ENCODE data around the gene USP53.
"Not testable (repeated sequence)": the region's sequence is repeated elsewhere in the genome, so short reads cannot be mapped to it uniquely, and the experiment has no call there.

Gene USP53

GRCh38 chr4:119212234-119212963 is at the start of gene USP53:
Gene USP53, plus strand, starts transcription at chr4:119212713. Its CDS starts 27,047 bp downstream, at chr4:119239760.
- DNase-seq, result peak; percentile 96

- no peak for DNase-seq
Observed at GRCh38 chr4:119165767-119166166, 46.7 kb upstream of the USP53 start.

- no peak for DNase-seq
Observed at GRCh38 chr4:119170195-119170594, 42.3 kb upstream of the USP53 start.

DNA sequence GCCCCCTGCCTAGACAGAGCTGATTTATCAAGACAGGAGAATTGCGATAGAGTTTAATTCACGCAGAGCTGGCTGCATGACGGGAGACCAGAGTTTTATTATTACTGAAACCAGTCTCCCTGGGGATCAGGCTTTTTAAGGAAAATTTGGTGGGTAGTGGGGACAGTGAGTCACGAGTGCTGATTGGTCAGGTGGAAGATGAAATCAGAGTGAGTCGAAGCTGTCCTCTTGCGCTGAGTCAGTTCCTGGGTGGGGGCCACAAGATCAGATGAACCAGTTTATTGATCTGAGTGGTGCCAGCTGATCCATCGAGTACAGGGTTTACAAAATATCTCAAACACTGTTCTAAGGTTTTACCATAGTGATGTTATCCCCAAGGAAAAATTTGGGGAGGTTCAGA is 40.3 kb upstream of the USP53 start:
- no peak for DNase-seq

DNA sequence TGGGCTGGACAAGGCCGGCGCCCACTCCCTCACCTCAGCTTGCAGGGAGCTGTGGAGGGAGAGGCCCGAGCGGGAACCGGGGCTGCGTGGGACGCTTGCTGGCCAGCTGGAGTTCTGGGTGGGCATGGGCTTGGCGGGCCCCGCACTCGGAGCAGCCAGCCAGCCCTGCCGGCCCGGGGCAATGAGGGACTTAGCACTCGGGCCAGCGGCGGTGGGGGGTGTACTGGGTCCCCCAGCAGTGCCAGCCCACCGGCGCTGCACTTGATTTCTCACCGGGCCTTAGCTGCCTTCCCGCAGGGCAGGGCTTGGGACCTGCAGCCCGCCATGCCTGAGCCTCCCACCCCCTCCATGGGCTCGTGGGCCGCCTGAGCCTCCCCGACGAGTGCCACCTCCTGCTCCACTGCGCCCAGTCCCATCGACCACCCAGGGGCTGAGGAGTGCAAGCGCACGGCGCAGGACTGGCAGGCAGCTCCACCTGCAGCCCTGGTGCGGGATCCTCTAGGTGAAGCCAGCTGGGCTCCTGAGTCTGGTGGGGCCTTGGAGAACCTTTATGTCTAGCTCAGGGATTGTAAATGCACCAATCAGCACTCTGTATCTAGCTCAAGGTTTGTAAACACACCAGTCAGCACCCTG is 38.7 kb upstream of the USP53 start:
- DNase-seq, result not testable (repeated sequence)

GRCh38 chr4:119179011-119179410 is 33.5 kb upstream of the USP53 start:
- DNase-seq, result no peak

DNA sequence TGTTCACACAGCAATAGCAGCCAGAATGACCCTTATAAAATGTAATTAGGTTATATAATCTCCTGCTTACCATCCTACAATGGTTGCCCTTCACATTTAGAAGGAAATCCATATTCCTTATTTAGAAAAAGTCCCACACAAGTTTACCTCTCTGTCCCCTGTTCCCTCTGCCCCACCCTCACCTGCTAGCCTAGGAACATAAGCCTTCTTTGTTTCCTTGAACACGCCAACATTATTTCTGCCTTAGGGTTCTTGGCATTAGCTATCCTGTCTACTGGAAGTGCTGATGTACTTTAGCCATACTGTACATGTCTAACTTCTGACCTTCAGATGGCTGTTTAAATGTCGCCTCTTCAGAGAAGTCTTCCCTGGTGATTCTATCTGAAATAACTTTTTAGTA is 28.4 kb upstream of the USP53 start:
- no peak for DNase-seq

DNA sequence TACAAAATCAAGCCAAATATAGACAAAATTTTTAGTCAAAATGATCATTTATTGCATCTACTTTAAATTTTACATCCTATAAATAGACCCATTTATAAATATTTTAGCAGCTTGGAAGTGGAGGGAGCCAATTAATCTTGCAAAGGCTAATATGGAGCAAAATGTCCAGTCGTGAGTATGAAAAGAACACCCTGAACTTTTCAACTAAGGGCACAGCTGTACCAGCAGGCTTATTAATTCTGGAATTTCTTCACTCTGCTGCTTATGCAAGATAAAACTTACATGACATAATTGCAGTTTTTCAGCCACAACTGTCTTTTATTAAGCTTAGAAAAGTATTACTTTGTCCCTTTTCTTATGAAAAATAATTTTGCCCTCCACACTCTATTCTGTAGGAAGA is 22.9 kb upstream of the USP53 start:
- no peak for DNase-seq

DNA sequence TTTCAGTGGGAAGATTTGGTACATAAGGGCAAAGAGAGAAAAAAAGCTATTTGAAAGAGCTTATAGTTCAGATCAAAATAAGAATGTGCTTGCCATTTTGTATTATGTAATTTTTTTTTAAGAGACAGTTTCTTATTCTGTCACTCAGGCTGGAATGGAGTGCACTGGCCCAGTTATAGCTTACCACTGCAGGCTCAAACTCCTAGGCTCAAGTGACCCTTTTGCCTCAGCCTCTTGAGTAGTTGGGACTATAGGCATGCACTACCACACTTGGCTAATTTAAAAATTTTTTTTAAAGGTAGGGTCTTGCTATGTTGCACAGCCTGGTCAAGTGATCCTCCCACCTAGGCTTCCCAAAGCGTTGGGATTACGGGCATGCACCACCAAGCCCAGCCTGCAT is 22.2 kb upstream of the USP53 start:
- no peak for DNase-seq

DNA sequence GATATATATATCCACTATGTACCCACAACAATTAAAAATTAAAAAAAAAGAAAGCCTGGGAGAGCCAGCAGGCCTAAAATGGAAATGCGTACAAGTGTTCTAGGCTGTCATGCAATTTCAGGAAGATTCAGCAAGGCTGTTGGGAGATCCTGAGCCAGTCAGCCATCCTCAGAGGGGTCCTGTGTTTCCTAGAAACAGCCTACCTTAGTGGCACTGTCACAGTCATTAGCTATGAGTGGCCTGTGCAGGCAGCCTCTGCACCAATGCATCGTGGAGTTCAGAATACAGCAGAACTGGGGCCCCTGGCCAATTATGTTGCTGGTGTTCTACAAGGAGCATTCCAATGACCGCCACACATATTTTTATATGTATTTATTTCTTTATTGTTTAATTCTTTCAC is 21.0 kb upstream of the USP53 start:
- no peak for DNase-seq

- no peak for DNase-seq
Observed at GRCh38 chr4:119197772-119198212, 14.7 kb upstream of the USP53 start.

DNA sequence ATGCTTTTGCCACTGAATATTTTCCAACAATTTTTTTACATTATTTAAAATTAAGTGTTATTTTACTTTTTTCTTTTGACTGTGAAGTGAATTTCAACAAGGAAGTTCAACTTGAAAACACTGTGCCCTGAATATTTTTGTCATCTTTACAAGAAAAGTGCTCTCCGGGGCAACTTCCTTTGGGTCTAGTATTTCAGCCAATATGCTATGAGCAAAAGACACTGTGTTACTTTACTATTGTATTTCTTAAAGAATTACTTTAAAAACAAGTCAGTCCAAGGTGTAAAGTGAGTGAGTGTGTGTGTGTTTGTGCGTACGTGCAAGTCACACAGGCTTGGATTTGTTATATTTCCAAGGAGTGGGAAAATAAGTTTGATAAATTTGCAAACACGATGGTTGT is 7.6 kb upstream of the USP53 start:
- DNase-seq, result no peak

- DNase-seq, result no peak
Observed at GRCh38 chr4:119205690-119206089, 6.8 kb upstream of the USP53 start.

DNA sequence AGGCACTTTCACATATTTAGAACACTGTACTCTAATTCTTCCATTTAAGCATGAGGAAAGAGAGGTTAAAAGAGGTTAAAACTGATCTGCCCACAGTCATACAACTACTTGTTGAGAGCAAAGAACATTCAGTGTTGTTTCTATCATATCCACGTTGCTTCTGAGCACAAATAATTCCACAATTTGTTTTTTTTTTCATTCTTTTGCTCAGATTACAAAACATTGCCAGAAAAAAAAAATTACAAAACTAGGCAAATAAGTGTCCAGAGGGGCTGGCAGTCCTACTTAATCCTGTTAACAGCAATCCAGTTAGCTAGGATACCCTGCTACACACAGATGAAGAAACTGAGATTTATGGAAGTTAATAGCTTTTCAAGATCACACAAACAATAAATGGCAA is 6.3 kb upstream of the USP53 start:
- DNase-seq, result no peak

DNA sequence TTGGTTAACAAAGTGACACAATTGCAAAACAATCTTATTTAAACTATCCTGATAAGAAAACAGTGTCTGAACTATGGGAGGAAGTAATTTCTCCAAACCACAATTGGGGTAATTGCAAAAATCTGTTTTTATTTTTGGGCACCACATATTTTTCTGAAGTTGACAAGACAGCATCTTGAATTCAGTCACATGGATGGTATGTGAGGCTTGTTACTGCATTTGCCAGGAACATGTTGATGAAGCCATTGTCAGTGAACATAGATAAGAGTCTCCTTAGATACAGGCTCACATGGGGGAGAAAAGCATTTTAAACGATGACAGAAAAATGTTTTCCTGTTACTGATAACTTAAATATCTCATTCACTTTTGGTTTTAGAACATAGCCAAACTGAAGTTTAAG is 5.5 kb upstream of the USP53 start:
- no peak for DNase-seq

- no peak for DNase-seq
Observed at GRCh38 chr4:119209077-119209476, 3.4 kb upstream of the USP53 start.

GRCh38 chr4:119209586-119209985 is 2.9 kb upstream of the USP53 start:
- no peak for DNase-seq

- no peak for DNase-seq
Observed at GRCh38 chr4:119210775-119211174, 1.7 kb upstream of the USP53 start.

DNA sequence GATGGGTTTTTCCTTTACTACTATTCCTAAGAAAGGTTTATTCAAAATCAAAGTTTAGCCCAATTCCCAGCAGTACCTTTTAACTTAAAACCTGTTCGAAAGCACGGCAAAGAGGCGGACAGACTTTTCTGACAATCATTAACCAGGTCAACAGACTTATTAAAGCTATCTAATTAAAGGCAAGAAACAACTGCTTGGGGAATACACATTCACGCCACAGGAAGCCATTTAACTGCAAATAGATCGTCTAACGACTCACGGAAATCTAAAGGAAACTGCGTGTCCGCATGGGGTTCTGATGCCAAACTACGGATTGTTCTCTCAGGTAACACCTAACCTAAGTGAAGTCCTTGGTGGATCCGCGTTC is 663 bp upstream of the USP53 start:
- DNase-seq, result no peak

DNA sequence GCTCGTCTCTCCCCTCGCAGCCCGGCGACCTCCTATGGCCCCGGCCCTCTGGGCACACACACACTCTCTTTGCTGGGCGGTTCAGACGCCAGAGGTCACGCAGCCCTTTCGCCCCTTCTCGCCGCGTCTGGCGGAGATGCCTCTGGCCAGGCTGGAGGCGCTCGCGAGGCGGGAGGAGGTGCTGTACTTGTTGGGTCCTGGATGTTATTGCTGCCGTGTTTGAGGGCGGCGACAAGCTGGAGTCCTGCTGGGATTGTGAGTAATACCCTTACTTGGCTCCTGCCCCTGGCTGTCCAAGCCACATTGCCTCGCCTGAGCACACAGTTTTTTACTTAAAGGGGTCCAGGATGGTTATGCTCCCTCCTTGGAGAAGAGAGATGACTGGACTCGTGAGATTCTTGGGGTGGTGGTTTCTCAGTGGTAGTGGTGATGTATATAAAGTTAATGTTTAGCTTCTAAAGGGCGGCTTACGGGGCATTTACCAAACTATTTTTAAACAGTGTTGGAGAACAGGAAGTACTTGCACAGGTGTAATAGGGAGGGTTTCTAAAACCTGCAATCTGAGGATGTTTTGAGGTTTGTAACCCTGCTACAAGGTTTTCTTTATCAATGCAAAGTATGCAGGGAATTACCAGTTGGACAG is 572 bp downstream of the USP53 start:
- DNase-seq, result peak; percentile 85

- no peak for DNase-seq
Observed at GRCh38 chr4:119218093-119218492, 5.6 kb downstream of the USP53 start.

- DNase-seq, result no peak
Observed at GRCh38 chr4:119221412-119221811, 8.9 kb downstream of the USP53 start.

DNA sequence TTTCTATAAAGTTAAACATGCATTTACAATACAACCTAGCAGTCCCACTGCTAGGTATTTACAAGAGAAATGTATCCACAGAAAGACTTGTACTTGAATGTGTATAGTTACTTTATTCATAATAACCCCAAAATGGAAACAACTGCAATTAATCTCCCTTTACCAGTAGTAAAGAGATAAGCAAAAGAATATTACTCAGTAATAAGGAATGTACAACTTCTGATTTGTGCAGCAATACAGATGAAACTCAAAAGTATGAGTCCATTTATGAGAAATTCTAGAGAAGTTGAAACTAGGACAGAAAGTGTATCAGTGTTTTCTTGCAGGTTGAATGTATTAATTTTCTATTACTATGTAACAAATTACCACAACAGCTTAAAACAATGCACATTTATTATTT is 15.2 kb downstream of the USP53 start:
- DNase-seq, result no peak

GRCh38 chr4:119228406-119228805 is 15.9 kb downstream of the USP53 start:
- DNase-seq, result no peak

Measured in NCI-H1092 treated with DMSO at 0.1 percent for 48 hours (cell line).